Fibroblast of pulmonary artery (primary cell): Measurements from ENCODE around the gene MAP4K3.

Experiments
- DNase-seq: peaks from one replicate; pipeline ENCODE4 v3.0.0-alpha.2; 2010; ENCODE audit warnings: low read depth
- H3K4me3 ChIP-seq: replicated peaks from 2 replicates; pipeline ENCODE4 v1.5.1; 2011; ENCODE audit warnings: low read depth, mild to moderate bottlenecking, control low read depth, low read length, moderate library complexity
- CTCF ChIP-seq: IDR thresholded peaks from 2 replicates; pipeline ENCODE4 v1.5.1; 2011; ENCODE audit warnings: mild to moderate bottlenecking, control low read depth, low read length, inconsistent platforms; ENCODE audit errors: missing control alignments

The MAP4K3 gene

DNA sequence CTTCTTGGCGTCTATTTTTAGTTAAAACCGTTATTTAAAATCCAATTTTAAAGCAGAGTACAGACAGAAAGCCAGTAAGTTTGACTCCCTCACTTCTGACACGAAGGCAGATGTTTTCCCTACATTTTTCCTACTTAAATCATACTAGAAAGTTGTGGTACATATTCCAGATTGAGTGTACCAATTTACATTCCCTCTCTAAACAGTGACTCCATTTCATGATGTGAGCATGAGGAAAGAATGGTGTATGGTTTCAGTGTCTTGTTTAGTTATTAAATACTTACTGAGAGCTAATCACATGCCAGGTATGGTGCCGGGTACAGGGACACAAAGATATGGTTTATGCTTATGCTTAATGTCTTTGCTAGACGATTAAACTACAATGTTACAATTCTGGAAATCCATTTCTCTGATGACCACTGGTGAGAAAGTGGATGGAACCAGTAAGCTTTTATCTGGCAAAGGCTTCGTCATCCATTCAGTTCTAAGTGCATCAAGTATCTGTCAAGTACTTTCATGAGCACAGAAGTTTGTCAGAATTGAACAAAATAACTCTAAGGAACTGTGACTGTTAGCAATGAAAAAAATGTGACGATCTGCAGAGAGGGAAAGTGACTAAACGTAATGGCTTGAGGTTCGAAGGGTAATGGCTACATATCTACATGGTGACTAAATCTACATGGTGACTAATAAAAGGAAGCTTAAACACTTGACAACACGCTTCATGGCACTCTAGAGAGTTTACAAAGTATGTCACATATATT is 25.7 kb downstream of the MAP4K3 start:
- H3K4me3 ChIP-seq = no peak overlapping the region
- peak; percentile 74 for DNase-seq
- TF ChIP-seq CTCF = no peak

GRCh38 chr2:39409697-39410389 is 27.2 kb downstream of the MAP4K3 start:
- DNase-seq = no peak
- TF ChIP-seq CTCF = no peak
- H3K4me3 ChIP-seq = no peak overlapping the region

DNA sequence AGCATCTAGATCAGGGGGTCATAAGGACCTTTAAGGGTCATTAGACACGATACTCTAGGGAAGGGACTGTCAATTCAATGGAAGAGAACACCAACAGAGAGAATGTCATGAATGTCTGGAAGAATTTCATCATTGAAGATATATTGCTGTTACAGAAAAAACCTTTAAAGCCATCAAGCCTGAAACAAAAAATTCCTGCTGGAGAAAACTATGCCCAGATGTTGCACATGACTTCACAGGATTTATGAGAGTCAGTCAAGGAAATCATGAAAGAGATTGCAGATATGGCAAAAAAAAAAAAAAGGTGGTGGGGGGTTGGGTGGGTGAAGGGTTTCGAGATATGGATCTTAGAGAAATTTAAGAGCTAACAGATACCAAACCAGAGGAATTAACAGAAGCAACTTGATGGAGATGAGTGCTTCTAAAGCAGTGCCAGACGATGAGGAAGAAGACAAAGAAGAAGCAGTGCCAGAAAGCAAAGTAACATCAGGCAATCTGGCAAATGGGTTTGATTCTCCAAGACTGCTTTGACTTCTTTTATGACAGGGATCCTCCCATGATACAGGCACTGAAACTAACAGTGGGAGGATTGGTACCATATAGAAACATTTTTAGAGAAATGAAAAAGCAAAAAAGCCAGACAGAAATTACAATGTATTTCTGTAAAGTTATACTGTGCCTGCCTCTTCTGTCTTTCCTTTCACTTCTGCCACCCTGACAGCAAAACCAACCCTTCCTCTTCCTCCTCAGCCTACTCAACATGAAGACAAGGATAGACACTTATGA is 28.5 kb downstream of the MAP4K3 start:
- TF ChIP-seq CTCF = no peak
- no peak overlapping the region for H3K4me3 ChIP-seq
- no peak for DNase-seq

GRCh38 chr2:39407516-39408296 is 29.4 kb downstream of the MAP4K3 start:
- no peak for TF ChIP-seq CTCF
- H3K4me3 ChIP-seq = no peak overlapping the region
- no peak for DNase-seq

DNA sequence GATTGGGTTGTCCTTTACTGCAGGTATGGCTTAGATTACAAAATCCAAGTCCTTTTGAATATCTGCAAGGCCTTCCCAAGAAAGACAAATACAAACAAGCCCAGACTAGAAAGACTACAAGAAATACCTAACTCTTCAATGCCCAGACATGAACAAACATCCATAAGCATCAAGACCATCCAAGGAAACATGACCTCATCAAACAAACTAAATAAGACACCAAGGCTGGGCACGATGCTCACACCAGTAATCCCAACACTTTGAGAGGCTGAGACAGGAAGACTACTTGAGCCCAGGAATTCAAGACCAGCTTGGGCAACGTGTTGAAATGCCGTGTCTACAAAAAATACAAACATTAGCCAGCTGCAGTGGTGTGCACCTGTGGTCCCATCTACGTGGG is 31.7 kb downstream of the MAP4K3 start:
- DNase-seq = no peak
- TF ChIP-seq CTCF = no peak
- H3K4me3 ChIP-seq = no peak overlapping the region

DNA sequence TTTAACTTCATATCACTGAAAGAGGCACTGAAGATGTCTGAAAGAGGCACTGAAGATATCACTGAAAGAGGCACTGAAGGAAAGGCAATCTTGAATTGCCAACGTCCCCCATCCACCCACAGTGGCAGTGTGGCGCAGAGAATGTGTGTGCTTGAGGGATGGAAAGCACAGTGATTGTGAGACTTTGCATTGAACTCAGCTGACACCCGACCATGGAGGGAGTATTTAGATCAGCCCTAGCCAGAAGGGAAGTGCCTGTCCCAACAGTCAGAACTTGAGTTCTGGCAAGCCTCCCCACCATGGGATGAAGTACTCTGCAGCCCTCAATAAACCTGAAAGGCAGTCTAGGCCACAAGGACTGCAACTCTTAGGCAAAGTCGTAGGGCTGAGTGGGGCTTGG is 33.8 kb downstream of the MAP4K3 start:
- peak; percentile 27 for DNase-seq
- no peak overlapping the region for H3K4me3 ChIP-seq
- TF ChIP-seq CTCF = no peak
